B cell (primary cell): ENCODE data around the gene RAD51B. TPM values are rescaled to one million over a fixed set of nuclear protein-coding genes. Genes with fewer than 3 reads are reported as not detected.

ENCODE experiments used
- ATAC-seq: fragments of 200-7000 bp; cut with Tn5 transposase; one replicate; pipeline ENCODE4 v1.10.0; 2021; ENCODE audit warnings: low read depth, mild to moderate bottlenecking, moderate number of reproducible peaks, moderate library complexity
- CTCF ChIA-PET: fragments of 350-600 bp; sonication (Branson Sonifier 250); formaldehyde crosslinking; loops from one replicate; lab custom pipeline; 2021; ENCODE audit warnings: antibody characterized with exemption, inconsistent platforms; lab: Charles Lee
- POLR2A ChIA-PET: fragments of 350-600 bp; sonication (Branson Sonifier 250); formaldehyde crosslinking; loops from one replicate; lab custom pipeline; 2021; ENCODE audit warnings: antibody characterized with exemption; lab: Charles Lee
- DNase-seq: peaks from one replicate; pipeline ENCODE4 v3.0.0; 2013
- H2AFZ ChIP-seq: 2 replicates; pipeline ENCODE4 v1.6.1; 2012; ENCODE audit warnings: mild to moderate bottlenecking, low read depth, low read length; ENCODE audit not compliant: insufficient read depth, poor library complexity, severe bottlenecking
- H3K27ac ChIP-seq, 2 donors: 1 replicate in 1 of 2; 2 replicates in 1 of 2; pipeline ENCODE4 v1.5.1; 2012 to 2013; ENCODE audit warnings: low read length in 2 of 2, mild to moderate bottlenecking in 2 of 2, moderate library complexity in 1 of 2
- H3K27me3 ChIP-seq, 4 experiments: fragments of 200-600 bp in 1 of 4; sonication (generic) in 1 of 4; replicated peaks in 1 of 4; 1 replicate in 2 of 4; 2 replicates in 2 of 4; pipeline versions ENCODE4 v1.6.1 to v1.7.0; 2013 to 2016; ENCODE audit warnings: low read length in 3 of 4, mild to moderate bottlenecking in 2 of 4, mixed read lengths in 1 of 4, moderate library complexity in 1 of 4; ENCODE audit not compliant: insufficient read depth in 4 of 4, control insufficient read depth in 3 of 4; ENCODE audit errors: control extremely low read depth in 1 of 4
- H3K36me3 ChIP-seq, 2 experiments: replicated peaks in 1 of 2; 1 replicate in 1 of 2; 2 replicates in 1 of 2; pipeline versions ENCODE4 v1.6.1 to v1.7.1; 2013; ENCODE audit warnings: low read length in 1 of 2; ENCODE audit not compliant: insufficient read depth in 2 of 2, control insufficient read depth in 1 of 2; ENCODE audit errors: control extremely low read depth in 1 of 2, extremely low read depth in 1 of 2
- H3K4me1 ChIP-seq, 2 donors: fragments of 200-600 bp in 1 of 2; sonication (generic) in 1 of 2; 1 replicate in 1 of 2; 2 replicates in 1 of 2; pipeline versions ENCODE4 v1.5.1 to v1.6.1; 2013 to 2017; ENCODE audit warnings: low read length in 2 of 2; ENCODE audit not compliant: control insufficient read depth in 2 of 2, insufficient read depth in 2 of 2
- H3K4me2 ChIP-seq: replicated peaks from 2 replicates; pipeline ENCODE3; 2012; ENCODE audit warnings: mild to moderate bottlenecking, low read depth, low read length; ENCODE audit not compliant: poor library complexity, severe bottlenecking
- H3K4me3 ChIP-seq, 5 experiments: fragments of 200-600 bp in 1 of 5; sonication (generic) in 1 of 5; 1 replicate in 3 of 5; 2 replicates in 2 of 5; pipeline versions ENCODE4 v1.5.1 to v1.7.0; 2011 to 2016; ENCODE audit warnings: low read length in 4 of 5, mild to moderate bottlenecking in 4 of 5, low read depth in 2 of 5, control low read depth in 1 of 5, moderate library complexity in 1 of 5; ENCODE audit not compliant: insufficient read depth in 1 of 5; ENCODE audit errors: control extremely low read depth in 1 of 5, extremely low read depth in 1 of 5
- H3K79me2 ChIP-seq: fragments of 200-600 bp; sonication (generic); one replicate; pipeline ENCODE4 v1.6.0; 2016; ENCODE audit warnings: low read length; ENCODE audit not compliant: control insufficient read depth, insufficient read depth
- H3K9ac ChIP-seq: fragments of 200-600 bp; sonication (generic); 2 replicates; pipeline ENCODE4 v1.6.1; 2017; ENCODE audit warnings: mild to moderate bottlenecking, low read length, moderate library complexity
- H3K9me3 ChIP-seq, 3 donors: one replicate each; pipeline versions ENCODE4 v1.6.1 to v1.7.1; 2013; ENCODE audit warnings: low read length in 2 of 3; ENCODE audit not compliant: control insufficient read depth in 2 of 3, insufficient read depth in 1 of 3; ENCODE audit errors: control extremely low read depth in 1 of 3
- H4K20me1 ChIP-seq: 2 replicates; pipeline ENCODE4 v1.6.0; 2012; ENCODE audit warnings: mild to moderate bottlenecking, low read length; ENCODE audit not compliant: insufficient read depth, control insufficient read depth, poor library complexity, severe bottlenecking
- H3K27ac Mint-ChIP-seq: one replicate; pipeline ENCODE4 v1.8.0; 2021; ENCODE audit warnings: mixed read lengths
- H3K27me3 Mint-ChIP-seq: one replicate; pipeline ENCODE4 v1.8.0; 2021; ENCODE audit warnings: mixed read lengths
- H3K4me1 Mint-ChIP-seq: one replicate; pipeline ENCODE4 v1.8.0; 2021; ENCODE audit warnings: mixed read lengths
- H3K4me3 Mint-ChIP-seq: one replicate; pipeline ENCODE4 v1.8.0; 2021; ENCODE audit warnings: mixed read lengths
- H3K9me3 Mint-ChIP-seq: one replicate; pipeline ENCODE4 v1.8.0; 2022; ENCODE audit warnings: mixed read lengths; ENCODE audit not compliant: insufficient read depth
- EZH2 ChIP-seq: IDR thresholded peaks from 2 replicates; pipeline ENCODE4 v1.6.1; 2012; ENCODE audit warnings: borderline replicate concordance, low read depth, mild to moderate bottlenecking, moderate library complexity, low read length; ENCODE audit not compliant: insufficient read depth, poor library complexity, severe bottlenecking
- WGBS: methylation state at CpG from one replicate; pipeline ENCODE4 v1.1.5; 2013; ENCODE audit warnings: missing lambda C conversion rate; ENCODE audit not compliant: insufficient coverage; 5-methylcytosine and 5-hydroxymethylcytosine counted together
- intact Hi-C: fragments of 100-400 bp; cut with micrococcal nuclease; formaldehyde crosslinking; loops from one replicate; pipeline ENCODE4 v1.10.0; 2022
- polyA plus RNA-seq: library from polyadenylated mRNA; depleted of rRNA; stranded (reverse); fragments of >200 nt; gene quantifications from 2 replicates; pipeline ENCODE4 v1.2.3, GENCODE V29; 2012
- total RNA-seq, 2 donors: library from RNA; stranded (reverse); fragments of 120-200 nt in 1 of 2; gene quantifications; 1 replicate in 1 of 2; 2 replicates in 1 of 2; pipeline versions ENCODE4 v1.2.3 to v1.2.4, GENCODE V29; 2013 to 2022
- TF ChIP-seq, protein P1 (sequence below): fragments of 200-600 bp; IDR thresholded peaks from one replicate; pipeline ENCODE4 v1.8.0; 2022; ENCODE audit warnings: antibody characterized with exemption, mild to moderate bottlenecking

RAD51B gene
- total and polyA plus RNA-seq, 2 donors (not counting 1 experiment from before 2014, with no cell fraction given) = 6.5 to 60.6 TPM

DNA sequence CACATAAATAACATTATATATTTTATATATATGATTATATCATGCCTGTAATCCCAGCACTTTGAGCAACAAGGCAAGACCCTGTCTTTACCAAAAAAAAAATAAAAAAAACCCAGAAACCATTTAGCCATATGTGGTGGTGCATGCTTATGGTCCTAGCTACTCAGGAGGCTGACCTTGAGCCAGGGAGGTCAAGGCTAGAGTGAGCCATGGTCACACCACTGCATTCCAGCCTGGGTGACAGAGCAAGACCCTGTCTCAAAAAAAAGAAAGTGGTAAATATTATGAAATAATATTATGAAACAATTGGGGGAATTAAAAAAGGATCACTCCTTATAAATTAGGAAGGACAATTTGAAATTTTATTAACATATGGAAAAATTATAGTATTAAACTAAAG, 16.0 kb downstream of the RAD51B start:
- no peaks in the 10 kb centered on the region for H3K27me3 ChIP-seq
- H3K4me1 ChIP-seq = no peaks in the 10 kb centered on the region
- no peak overlapping the region for H3K4me2 ChIP-seq
- no peak overlapping the region for H3K27ac ChIP-seq
- CTCF ChIA-PET = interaction anchor here (0.7 to 1.6 kb wide), 6 partner anchors 13 to 251 kb away, joined by 3 to 5 read pairs (median 4); partner anchors contain the start of genes RAD51B and ZFYVE26
- no peak overlapping the region for H2AFZ ChIP-seq
- peaks cover 0 to 7% of the 10 kb centered on the region in 2 experiments for H3K36me3 ChIP-seq
- POLR2A ChIA-PET = no interaction called here
- intact Hi-C loops = loop anchor here (5.0 kb wide), 2 partner anchors 1257 to 1272 kb away; no protein-coding TSS in a partner anchor
- no peaks in the 10 kb centered on the region for H3K9me3 Mint-ChIP-seq
- H3K4me3 Mint-ChIP-seq = no peak overlapping the region
- no peaks in the 10 kb centered on the region for H3K9me3 ChIP-seq
- no peak overlapping the region for H3K4me3 ChIP-seq
- no peaks in the 10 kb centered on the region for H3K27me3 Mint-ChIP-seq
- TF ChIP-seq, protein P1, sequence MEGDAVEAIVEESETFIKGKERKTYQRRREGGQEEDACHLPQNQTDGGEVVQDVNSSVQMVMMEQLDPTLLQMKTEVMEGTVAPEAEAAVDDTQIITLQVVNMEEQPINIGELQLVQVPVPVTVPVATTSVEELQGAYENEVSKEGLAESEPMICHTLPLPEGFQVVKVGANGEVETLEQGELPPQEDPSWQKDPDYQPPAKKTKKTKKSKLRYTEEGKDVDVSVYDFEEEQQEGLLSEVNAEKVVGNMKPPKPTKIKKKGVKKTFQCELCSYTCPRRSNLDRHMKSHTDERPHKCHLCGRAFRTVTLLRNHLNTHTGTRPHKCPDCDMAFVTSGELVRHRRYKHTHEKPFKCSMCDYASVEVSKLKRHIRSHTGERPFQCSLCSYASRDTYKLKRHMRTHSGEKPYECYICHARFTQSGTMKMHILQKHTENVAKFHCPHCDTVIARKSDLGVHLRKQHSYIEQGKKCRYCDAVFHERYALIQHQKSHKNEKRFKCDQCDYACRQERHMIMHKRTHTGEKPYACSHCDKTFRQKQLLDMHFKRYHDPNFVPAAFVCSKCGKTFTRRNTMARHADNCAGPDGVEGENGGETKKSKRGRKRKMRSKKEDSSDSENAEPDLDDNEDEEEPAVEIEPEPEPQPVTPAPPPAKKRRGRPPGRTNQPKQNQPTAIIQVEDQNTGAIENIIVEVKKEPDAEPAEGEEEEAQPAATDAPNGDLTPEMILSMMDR = no peak
- no peak for TF ChIP-seq EZH2
- H3K4me1 Mint-ChIP-seq = no peaks in the 10 kb centered on the region
- H4K20me1 ChIP-seq = no peaks in the 10 kb centered on the region
- H3K79me2 ChIP-seq = no peaks in the 10 kb centered on the region
- ATAC-seq (no peak), DNase-seq (no peak)
- no peak overlapping the region for H3K27ac Mint-ChIP-seq
- H3K9ac ChIP-seq = no peak overlapping the region

- no peaks in the 10 kb centered on the region for H3K4me1 ChIP-seq
- intact Hi-C loops = loop anchor here (2.0 to 5.0 kb wide), 4 partner anchors 20 to 1270 kb away; partner anchors contain the start of gene ZFYVE26
- Mint-ChIP-seq H3K4me3 (no peak overlapping the region), H3K9me3 (no peaks in the 10 kb centered on the region), H3K27ac (no peak overlapping the region), H3K27me3 (no peaks in the 10 kb centered on the region), H3K4me1 (no peaks in the 10 kb centered on the region)
- H2AFZ ChIP-seq = no peak overlapping the region
- no peak overlapping the region for H3K27ac ChIP-seq
- H3K9ac ChIP-seq = no peak overlapping the region
- ChIA-PET POLR2A (no interaction called here), CTCF (interaction anchor here (0.6 to 2.3 kb wide), 17 partner anchors 8 to 1265 kb away, joined by 3 to 13 read pairs (median 3); partner anchors contain the start of gene ZFYVE26)
- ATAC-seq (peak; percentile 64), DNase-seq (peak; percentile 83)
- no peak overlapping the region for H3K4me2 ChIP-seq
- no peaks in the 10 kb centered on the region for H4K20me1 ChIP-seq
- H3K36me3 ChIP-seq = peaks cover 0 to 7% of the 10 kb centered on the region in 2 experiments
- H3K27me3 ChIP-seq = no peaks in the 10 kb centered on the region
- TF ChIP-seq, protein P1 = peak; percentile 72
- TF ChIP-seq EZH2 = no peak
- WGBS = no CpG with 5 or more reads among the region's 2 CpGs
- no peak overlapping the region for H3K4me3 ChIP-seq
- H3K79me2 ChIP-seq = no peaks in the 10 kb centered on the region
- H3K9me3 ChIP-seq = no peaks in the 10 kb centered on the region
Measured at GRCh38 chr14:67837011-67837624, 17.5 kb downstream of the RAD51B start.
